ENCODE measurements around the gene TPPP3. TPM values are rescaled to one million over a fixed set of nuclear protein-coding genes. Genes with fewer than 3 reads are reported as not detected.

The TPPP3 gene
- total and polyA plus RNA-seq, 9 of the 15 experiments (the other 6 are each of a cell fraction or from before 2014, with no cell fraction given), result 0.13 to 0.50 (median 0.36) TPM; not detected in 2

GRCh38 chr16:67342616-67343015, 50.7 kb downstream of the TPPP3 start:
- in situ Hi-C loops (cut with MboI), result loop anchor here (5.0 kb wide), 1 partner anchor 90 kb away; no protein-coding TSS in a partner anchor
- WGBS (ENCODE audit: insufficient coverage, low coverage, missing lambda C conversion rate), result 3% methylated on average over 4 of the region's 4 CpGs
- H3K27ac ChIP-seq (ENCODE audit: extremely low read depth, low read depth, low read length), result no peak overlapping the region

More at GRCh38 chr16:67342616-67343015, 50.7 kb downstream of the TPPP3 start:
- no peaks in the 10 kb centered on the region for H3K9me3 ChIP-seq (replicated peaks; ENCODE audit: control insufficient read depth, insufficient read depth, low read depth, low read length)
- H3K9me1 ChIP-seq (ENCODE audit: control insufficient read depth, insufficient read depth, low read length), result no peaks in the 10 kb centered on the region
- intact Hi-C loops (cut with micrococcal nuclease), result loop anchor here (10.0 kb wide), 1 partner anchor 52 kb away; the partner anchor contains the start of gene TPPP3
- TF ChIP-seq FOXA3 (CRISPR knock-in tag; conservative IDR thresholded peaks at IDR 0.05 in 1 of 2, IDR thresholded peaks at IDR 0.05 in 1 of 2), result no peak
- no peak for TF ChIP-seq GABPA (tag; conservative IDR thresholded peaks at IDR 0.05; ENCODE audit: low read depth)
- no peak for TF ChIP-seq MGA (IDR thresholded peaks at IDR 0.05)
- TF ChIP-seq SREBF2 (CRISPR knock-in tag; IDR thresholded peaks at IDR 0.05), result no peak
- 0 out of 5 replicates have a peak, but pooled peaks cover 0 to 2% of the 10 kb centered on the region in 2 experiments for H3K27me3 ChIP-seq (ENCODE audit: control insufficient read depth in 2 of 2, insufficient read depth in 2 of 2, low read length in 2 of 2)
- FAIRE-seq (no peak), ATAC-seq (no peak), DNase-seq (ENCODE audit: extremely low read depth in 1 of 4, low spot score in 3 of 4) (no peak)
- H3K36me3 ChIP-seq (ENCODE audit: control insufficient read depth, insufficient read depth, low read length), result no peaks in the 10 kb centered on the region
- ChIA-PET POLR2A (interaction anchor here (0.6 to 0.8 kb wide), 2 partner anchors 22 to 120 kb away, joined by 3 to 4 read pairs; no protein-coding TSS in a partner anchor), CTCF (ENCODE audit: low intra/inter-chr PET ratio) (no interaction called here)
- H3K79me2 ChIP-seq (ENCODE audit: control insufficient read depth, insufficient read depth, low read length), result no peaks in the 10 kb centered on the region
- H3K4me2 ChIP-seq (ENCODE audit: insufficient read depth, low read length), result no peak overlapping the region
- no peaks in the 10 kb centered on the region for H4K20me1 ChIP-seq (replicated peaks; ENCODE audit: control insufficient read depth, insufficient read depth, low read length)
- no peaks in the 10 kb centered on the region for H3K4me1 ChIP-seq (replicated peaks in 1 of 2; ENCODE audit: control insufficient read depth in 2 of 2, insufficient read depth in 2 of 2, low read length in 2 of 2)
- BruUV-seq (replicated peaks), result no TSS peak
- H3K4me3 ChIP-seq, result no peak overlapping the region
- H2AFZ ChIP-seq (ENCODE audit: low read depth, low read length), result no peak overlapping the region
- H3K9ac ChIP-seq (ENCODE audit: insufficient read depth in 1 of 2, low read depth in 2 of 2, low read length in 2 of 2), result no peak overlapping the region

Data from K562 (cell line).